Caco-2 (cell line): ENCODE data around the gene STEAP3. TPM values are rescaled to one million over a fixed set of nuclear protein-coding genes. Genes with fewer than 3 reads are reported as not detected.

Experiments used
- BruUV-seq: library from RNA; stranded (reverse); fragments of 400-500 nt; replicated peaks from 2 replicates; lab custom pipeline; 2021; lab: Mats Ljungman, UMichigan
- CTCF ChIA-PET: fragments of 300-600 bp; sonication (Branson Sonifier 250); formaldehyde crosslinking; loops from one replicate; lab custom pipeline; 2022; ENCODE audit warnings: antibody characterized with exemption; lab: Charles Lee
- POLR2A ChIA-PET: fragments of 300-600 bp; sonication (Branson Sonifier 250); formaldehyde crosslinking; loops from one replicate; lab custom pipeline; 2022; ENCODE audit warnings: antibody characterized with exemption; lab: Charles Lee
- DNase-seq, 2 experiments: peaks; one replicate each; pipeline versions ENCODE4 v3.0.0 to v3.0.0-alpha.2; 2020 to 2022
- H3K27me3 ChIP-seq: replicated peaks from 2 replicates; pipeline ENCODE4 v1.6.0; 2011; ENCODE audit warnings: low read length; ENCODE audit not compliant: control insufficient read depth, insufficient read depth
- H3K36me3 ChIP-seq: 2 replicates; pipeline ENCODE4 v1.5.1; 2011; ENCODE audit warnings: low read length; ENCODE audit not compliant: control insufficient read depth, insufficient read depth
- H3K4me1 ChIP-seq: fragments of 250-450 bp; sonication (Bioruptor Pico); 2 replicates; pipeline ENCODE4 v1.5.1; 2020; ENCODE audit warnings: mild to moderate bottlenecking
- H3K4me3 ChIP-seq: 2 replicates; pipeline ENCODE4 v1.5.1; 2011; ENCODE audit warnings: low read depth, mild to moderate bottlenecking, control low read depth, low read length
- H3K9me3 ChIP-seq: fragments of 250-450 bp; sonication (Bioruptor Pico); 2 replicates; pipeline ENCODE4 v1.5.1; 2020; ENCODE audit warnings: mild to moderate bottlenecking, moderate library complexity
- H3K27ac Mint-ChIP-seq: one replicate; pipeline ENCODE4 v1.8.0; 2022; ENCODE audit warnings: mixed read lengths; ENCODE audit not compliant: unreplicated experiment
- H3K27me3 Mint-ChIP-seq: one replicate; pipeline ENCODE4 v1.8.0; 2022; ENCODE audit warnings: mixed read lengths; ENCODE audit not compliant: insufficient read depth, unreplicated experiment
- H3K36me3 Mint-ChIP-seq: one replicate; pipeline ENCODE4 v1.8.0; 2022; ENCODE audit warnings: mild to moderate bottlenecking, mixed read lengths; ENCODE audit not compliant: insufficient read depth, unreplicated experiment
- H3K4me1 Mint-ChIP-seq: one replicate; pipeline ENCODE4 v1.8.0; 2022; ENCODE audit warnings: low read depth, mixed read lengths; ENCODE audit not compliant: unreplicated experiment
- H3K4me3 Mint-ChIP-seq: one replicate; pipeline ENCODE4 v1.8.0; 2022; ENCODE audit warnings: mild to moderate bottlenecking, moderate library complexity, mixed read lengths; ENCODE audit not compliant: unreplicated experiment
- H3K9me3 Mint-ChIP-seq: one replicate; pipeline ENCODE4 v1.8.0; 2022; ENCODE audit warnings: mixed read lengths; ENCODE audit not compliant: unreplicated experiment
- intact Hi-C: fragments of 100-400 bp; cut with micrococcal nuclease; formaldehyde crosslinking; loops from one replicate; pipeline ENCODE4 v1.10.0; 2022; ENCODE audit not compliant: unreplicated experiment
- total RNA-seq: library from RNA; stranded (reverse); gene quantifications from 2 replicates; pipeline ENCODE4 v1.2.3, GENCODE V29; 2022
- TF ChIP-seq, protein P1 (sequence below), 2 experiments: fragments of 200-600 bp in 1 of 2; IDR thresholded peaks; 1 replicate in 1 of 2; 2 replicates in 1 of 2; pipeline versions ENCODE4 v1.5.1 to v1.8.0; 2011 to 2022; ENCODE audit warnings: antibody characterized with exemption in 1 of 2, control low read depth in 1 of 2, inconsistent platforms in 1 of 2, low read depth in 1 of 2, low read length in 1 of 2, mild to moderate bottlenecking in 1 of 2, moderate library complexity in 1 of 2; ENCODE audit not compliant: insufficient read depth in 1 of 2, severe bottlenecking in 1 of 2, unreplicated experiment in 1 of 2

STEAP3 gene
- total RNA-seq, 1 experiment from 2014 or later: 20.4 TPM

DNA sequence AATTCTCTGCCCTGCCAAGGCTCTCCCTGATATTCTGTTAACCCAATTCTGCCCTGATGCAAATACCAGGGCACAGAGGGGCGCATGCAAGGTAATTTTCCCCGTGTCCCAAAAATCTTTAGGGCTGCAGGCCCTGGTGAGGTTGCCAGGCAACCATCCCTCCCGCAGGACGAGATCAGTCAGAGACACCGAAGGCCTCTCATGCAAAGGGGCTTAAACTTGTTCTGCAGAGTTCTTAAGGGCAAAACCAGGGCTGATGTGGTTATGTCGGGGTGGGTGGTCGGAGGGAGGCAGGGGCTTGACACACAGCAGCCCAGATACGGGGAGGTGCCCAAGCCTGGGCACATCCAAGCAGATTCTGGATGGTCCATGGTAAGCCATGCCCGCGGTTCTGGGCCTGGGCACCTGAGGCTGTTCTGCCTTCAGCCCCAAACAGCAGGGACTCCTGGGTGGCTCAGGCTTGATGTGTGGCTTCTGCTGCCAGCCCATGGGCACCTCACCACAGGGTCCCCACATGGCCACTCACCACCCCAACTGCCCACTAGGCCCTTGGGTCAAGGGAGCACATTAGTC lies 27.2 kb downstream of the STEAP3 start:
- Mint-ChIP-seq H3K36me3 (peaks cover 12% of the 10 kb centered on the region), H3K27ac (no peak overlapping the region), H3K27me3 (no peaks in the 10 kb centered on the region), H3K4me3 (no peak overlapping the region), H3K9me3 (no peaks in the 10 kb centered on the region), H3K4me1 (peaks cover under 1% of the 10 kb centered on the region)
- CTCF ChIA-PET: no interaction called here
- BruUV-seq: no TSS peak
- intact Hi-C loops: no loop called here
- no peaks in the 10 kb centered on the region for H3K36me3 ChIP-seq
- TF ChIP-seq, protein P1, sequence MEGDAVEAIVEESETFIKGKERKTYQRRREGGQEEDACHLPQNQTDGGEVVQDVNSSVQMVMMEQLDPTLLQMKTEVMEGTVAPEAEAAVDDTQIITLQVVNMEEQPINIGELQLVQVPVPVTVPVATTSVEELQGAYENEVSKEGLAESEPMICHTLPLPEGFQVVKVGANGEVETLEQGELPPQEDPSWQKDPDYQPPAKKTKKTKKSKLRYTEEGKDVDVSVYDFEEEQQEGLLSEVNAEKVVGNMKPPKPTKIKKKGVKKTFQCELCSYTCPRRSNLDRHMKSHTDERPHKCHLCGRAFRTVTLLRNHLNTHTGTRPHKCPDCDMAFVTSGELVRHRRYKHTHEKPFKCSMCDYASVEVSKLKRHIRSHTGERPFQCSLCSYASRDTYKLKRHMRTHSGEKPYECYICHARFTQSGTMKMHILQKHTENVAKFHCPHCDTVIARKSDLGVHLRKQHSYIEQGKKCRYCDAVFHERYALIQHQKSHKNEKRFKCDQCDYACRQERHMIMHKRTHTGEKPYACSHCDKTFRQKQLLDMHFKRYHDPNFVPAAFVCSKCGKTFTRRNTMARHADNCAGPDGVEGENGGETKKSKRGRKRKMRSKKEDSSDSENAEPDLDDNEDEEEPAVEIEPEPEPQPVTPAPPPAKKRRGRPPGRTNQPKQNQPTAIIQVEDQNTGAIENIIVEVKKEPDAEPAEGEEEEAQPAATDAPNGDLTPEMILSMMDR (IDR thresholded peaks at IDR 0.05; ENCODE audit: insufficient read depth in 1 of 2, low read depth in 1 of 2, low read length in 1 of 2, severe bottlenecking in 1 of 2, unreplicated experiment in 1 of 2): no peak
- POLR2A ChIA-PET: no interaction called here
- H3K9me3 ChIP-seq: no peaks in the 10 kb centered on the region
- 0 out of 2 replicates have a peak, but pooled peaks cover 4% of the 10 kb centered on the region for H3K4me1 ChIP-seq
- no peaks in the 10 kb centered on the region for H3K27me3 ChIP-seq
- H3K4me3 ChIP-seq: no peak overlapping the region
- DNase-seq: no peak

DNA sequence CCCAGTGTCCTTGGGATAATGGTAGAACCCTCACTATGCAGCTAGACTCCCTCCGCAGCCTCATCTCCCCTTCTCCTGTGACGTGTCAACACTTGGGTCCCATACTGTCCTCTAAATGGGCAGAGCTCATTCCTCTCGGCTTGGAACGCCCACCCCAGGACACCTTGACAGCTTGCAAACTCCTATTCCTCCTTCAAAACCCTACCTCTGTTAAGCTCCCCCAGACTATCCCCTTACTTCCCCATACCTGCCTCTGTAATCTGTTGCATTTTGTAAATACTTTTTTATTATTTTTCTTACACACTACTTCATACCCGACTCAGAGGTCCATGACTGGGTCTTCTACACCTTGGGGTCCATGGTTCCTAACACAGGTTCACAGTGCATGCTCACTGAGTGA lies 28.0 kb downstream of the STEAP3 start:
- Mint-ChIP-seq H3K27me3 (no peaks in the 10 kb centered on the region), H3K27ac (no peak overlapping the region), H3K4me3 (no peak overlapping the region), H3K9me3 (no peaks in the 10 kb centered on the region), H3K4me1 (peaks cover 9% of the 10 kb centered on the region), H3K36me3 (peaks cover 8% of the 10 kb centered on the region)
- DNase-seq: no peak
- TF ChIP-seq, protein P1 (IDR thresholded peaks at IDR 0.05; ENCODE audit: insufficient read depth in 1 of 2, low read depth in 1 of 2, low read length in 1 of 2, severe bottlenecking in 1 of 2, unreplicated experiment in 1 of 2): no peak
- no peaks in the 10 kb centered on the region for H3K36me3 ChIP-seq
- H3K9me3 ChIP-seq: no peaks in the 10 kb centered on the region
- intact Hi-C loops: no loop called here
- no TSS peak for BruUV-seq
- peaks cover 13% of the 10 kb centered on the region for H3K4me1 ChIP-seq
- POLR2A ChIA-PET: no interaction called here
- CTCF ChIA-PET: no interaction called here
- H3K27me3 ChIP-seq: no peaks in the 10 kb centered on the region
- H3K4me3 ChIP-seq: no peak overlapping the region

- peaks cover 8% of the 10 kb centered on the region for H3K36me3 Mint-ChIP-seq
- Histone ChIP-seq H3K4me3 (no peak overlapping the region), H3K27me3 (no peaks in the 10 kb centered on the region), H3K4me1 (peaks cover 21% of the 10 kb centered on the region), H3K9me3 (no peaks in the 10 kb centered on the region), H3K36me3 (no peaks in the 10 kb centered on the region)
- TF ChIP-seq, protein P1 (IDR thresholded peaks at IDR 0.05; ENCODE audit: insufficient read depth in 1 of 2, low read depth in 1 of 2, low read length in 1 of 2, severe bottlenecking in 1 of 2, unreplicated experiment in 1 of 2): no peak
- no peaks in the 10 kb centered on the region for H3K9me3 Mint-ChIP-seq
- H3K4me1 Mint-ChIP-seq: peaks cover 15% of the 10 kb centered on the region
- H3K27ac Mint-ChIP-seq: no peak overlapping the region
- no TSS peak for BruUV-seq
- H3K4me3 Mint-ChIP-seq: no peak overlapping the region
- ChIA-PET CTCF (no interaction called here), POLR2A (no interaction called here)
- intact Hi-C loops: no loop called here
- no peaks in the 10 kb centered on the region for H3K27me3 Mint-ChIP-seq
- no peak for DNase-seq
These were observed 28.8 kb downstream of the STEAP3 start for GRCh38 chr2:119252186-119253113.
